CD4-positive, alpha-beta T cell (primary cell): Measurements from ENCODE around the gene GABPB1. TPM values are rescaled to one million over a fixed set of nuclear protein-coding genes. Genes with fewer than 3 reads are reported as not detected.

Experiments
- ATAC-seq: fragments of 200-7000 bp; cut with Tn5 transposase; one replicate; pipeline ENCODE4 v1.10.0; 2022; ENCODE audit warnings: mild to moderate bottlenecking; ENCODE audit not compliant: poor library complexity
- CTCF ChIA-PET: fragments of 350-600 bp; sonication (Branson Sonifier 250); formaldehyde crosslinking; loops from one replicate; lab custom pipeline; 2021; ENCODE audit warnings: antibody characterized with exemption, inconsistent platforms; lab: Charles Lee
- POLR2A ChIA-PET: fragments of 350-600 bp; sonication (Branson Sonifier 250); formaldehyde crosslinking; loops from one replicate; lab custom pipeline; 2021; ENCODE audit warnings: antibody characterized with exemption, inconsistent platforms; lab: Charles Lee
- DNase-seq, 14 experiments: peaks; one replicate each; pipeline ENCODE4 v3.0.0-alpha.2; 2013 to 2020; ENCODE audit warnings: mixed read lengths in 2 of 14
- H3K27ac ChIP-seq, 2 donors: one replicate each; pipeline versions ENCODE4 v1.5.1 to v1.7.0; 2013; ENCODE audit warnings: low read length in 2 of 2, low read depth in 1 of 2, mild to moderate bottlenecking in 1 of 2
- H3K27me3 ChIP-seq, 2 experiments: 1 replicate in 1 of 2; 2 replicates in 1 of 2; pipeline versions ENCODE4 v1.6.1 to v1.7.0; 2013; ENCODE audit warnings: low read length in 2 of 2, control low read depth in 1 of 2, mild to moderate bottlenecking in 1 of 2, moderate library complexity in 1 of 2; ENCODE audit not compliant: insufficient read depth in 2 of 2, control insufficient read depth in 1 of 2
- H3K36me3 ChIP-seq: one replicate; pipeline ENCODE4 v1.6.1; 2013; ENCODE audit warnings: low read length, control low read depth; ENCODE audit not compliant: insufficient read depth
- H3K4me1 ChIP-seq: one replicate; pipeline ENCODE4 v1.6.1; 2013; ENCODE audit warnings: low read length, control low read depth; ENCODE audit not compliant: insufficient read depth
- H3K4me3 ChIP-seq: one replicate; pipeline ENCODE4 v1.5.1; 2013; ENCODE audit warnings: mild to moderate bottlenecking, low read length, moderate library complexity
- H3K9me3 ChIP-seq, 2 experiments: 1 replicate in 1 of 2; 2 replicates in 1 of 2; pipeline versions ENCODE4 v1.6.1 to v1.7.0; 2013; ENCODE audit warnings: low read length in 2 of 2, mild to moderate bottlenecking in 2 of 2, control low read depth in 1 of 2, moderate library complexity in 1 of 2; ENCODE audit not compliant: control insufficient read depth in 1 of 2, insufficient read depth in 1 of 2
- H3K27ac Mint-ChIP-seq: one replicate; pipeline ENCODE4 v1.8.0; 2020; ENCODE audit warnings: mixed read lengths
- H3K27me3 Mint-ChIP-seq: one replicate; pipeline ENCODE4 v1.8.0; 2021; ENCODE audit warnings: mixed read lengths
- H3K36me3 Mint-ChIP-seq: one replicate; pipeline ENCODE4 v1.8.0; 2021; ENCODE audit warnings: low read depth, mixed read lengths
- H3K4me1 Mint-ChIP-seq: one replicate; pipeline ENCODE4 v1.8.0; 2021; ENCODE audit warnings: low read depth, mixed read lengths
- H3K4me3 Mint-ChIP-seq: one replicate; pipeline ENCODE4 v1.8.0; 2020; ENCODE audit warnings: mild to moderate bottlenecking, mixed read lengths
- H3K9me3 Mint-ChIP-seq: one replicate; pipeline ENCODE4 v1.8.0; 2020; ENCODE audit warnings: mixed read lengths
- CTCF ChIP-seq: fragments of 200-600 bp; IDR thresholded peaks from one replicate; pipeline ENCODE4 v1.8.0; 2022; ENCODE audit warnings: antibody characterized with exemption, mild to moderate bottlenecking
- intact Hi-C, 2 experiments: fragments of 100-400 bp; cut with DNase I in 1 of 2; cut with micrococcal nuclease in 1 of 2; formaldehyde crosslinking; loops; one replicate each; pipeline versions ENCODE4 v1.15.1 to v1.9.0; 2023 to 2025; cut with DNase I, micrococcal nuclease
- total RNA-seq, 174 experiments: library from RNA in 2 of 174; stranded (reverse) in 2 of 174; gene quantifications; one replicate each; pipeline ENCODE4 v1.2.3 and lab custom pipeline; 2021 to 2026

Gene GABPB1
- total RNA-seq, 2 experiments from 2014 or later, result 25.7 to 27.1 TPM

DNA sequence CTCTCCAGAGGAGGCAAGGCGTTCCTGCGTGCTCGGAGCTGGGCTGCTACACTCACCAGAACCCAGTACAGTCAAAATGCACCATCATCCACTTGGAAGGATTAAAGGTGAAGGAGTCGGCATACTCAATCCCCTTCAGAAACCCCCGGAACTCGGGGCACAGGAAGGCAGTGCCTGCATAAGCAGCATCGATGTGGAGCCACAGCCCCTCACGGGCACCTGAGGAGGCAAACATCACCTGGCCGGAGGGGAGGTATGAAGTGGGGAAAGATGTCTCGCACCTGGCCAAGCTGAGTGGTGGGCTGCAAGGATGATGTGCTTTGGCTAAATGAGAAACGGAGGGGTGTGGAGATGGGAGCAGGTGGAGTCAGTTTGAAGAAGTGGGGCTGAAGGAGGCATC lies 102.4 kb downstream of the GABPB1 start:
- Mint-ChIP-seq H3K4me1 (peaks cover 20% of the 10 kb centered on the region), H3K27ac (no peak overlapping the region), H3K36me3 (no peaks in the 10 kb centered on the region), H3K27me3 (no peaks in the 10 kb centered on the region), H3K4me3 (no peak overlapping the region), H3K9me3 (no peaks in the 10 kb centered on the region)
- Histone ChIP-seq H3K27me3 (no peaks in the 10 kb centered on the region), H3K27ac (no peak overlapping the region), H3K36me3 (no peaks in the 10 kb centered on the region), H3K9me3 (no peaks in the 10 kb centered on the region), H3K4me1 (peaks cover 13% of the 10 kb centered on the region), H3K4me3 (no peak overlapping the region)
- intact Hi-C loops, result loop anchor here in 1 of 2 experiments (10.0 kb wide), 1 partner anchor 58 kb away; no protein-coding TSS in a partner anchor
- ATAC-seq (no peak), DNase-seq (no peak)
- no peak for TF ChIP-seq CTCF
- POLR2A ChIA-PET, result no interaction called here
- CTCF ChIA-PET, result no interaction called here

DNA sequence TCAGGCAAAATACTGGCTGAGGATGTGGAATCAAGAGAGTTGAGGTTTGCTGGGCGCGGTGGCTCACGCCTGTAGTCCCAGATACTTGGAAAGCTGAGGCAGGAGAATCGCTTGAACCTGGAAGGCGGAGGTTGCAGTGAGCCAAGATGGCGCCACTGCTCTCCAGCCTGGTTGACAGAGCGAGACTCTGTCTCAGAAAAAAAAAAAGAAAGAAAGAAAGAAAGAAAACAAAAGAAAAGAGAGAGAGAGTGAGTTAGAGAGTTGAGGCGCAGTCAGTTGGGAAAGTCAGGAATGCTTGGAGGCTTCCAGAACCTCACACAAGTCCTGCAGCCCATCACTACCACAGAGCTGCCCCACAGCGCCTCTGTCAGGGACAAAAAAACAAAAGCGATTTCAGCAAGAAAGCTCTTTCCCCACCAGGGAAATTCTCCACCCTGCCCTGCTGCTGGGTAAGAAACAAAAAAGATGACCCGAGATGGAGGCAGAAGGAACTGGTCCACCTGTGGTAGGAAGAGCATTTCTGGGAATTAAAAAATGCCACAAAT lies 103.3 kb downstream of the GABPB1 start:
- ChIA-PET POLR2A (no interaction called here), CTCF (no interaction called here)
- Histone ChIP-seq H3K4me3 (no peak overlapping the region), H3K27me3 (no peaks in the 10 kb centered on the region), H3K36me3 (no peaks in the 10 kb centered on the region), H3K27ac (no peak overlapping the region), H3K4me1 (peaks cover 16% of the 10 kb centered on the region), H3K9me3 (no peaks in the 10 kb centered on the region)
- H3K36me3 Mint-ChIP-seq, result no peaks in the 10 kb centered on the region
- H3K4me1 Mint-ChIP-seq, result peaks cover 23% of the 10 kb centered on the region
- H3K9me3 Mint-ChIP-seq, result no peaks in the 10 kb centered on the region
- TF ChIP-seq CTCF, result no peak
- no peaks in the 10 kb centered on the region for H3K27me3 Mint-ChIP-seq
- no peak overlapping the region for H3K4me3 Mint-ChIP-seq
- intact Hi-C loops, result loop anchor here in 1 of 2 experiments (10.0 kb wide), 1 partner anchor 57 kb away; no protein-coding TSS in a partner anchor
- DNase-seq, result no peak
- H3K27ac Mint-ChIP-seq, result no peak overlapping the region
- ATAC-seq, result no peak

DNA sequence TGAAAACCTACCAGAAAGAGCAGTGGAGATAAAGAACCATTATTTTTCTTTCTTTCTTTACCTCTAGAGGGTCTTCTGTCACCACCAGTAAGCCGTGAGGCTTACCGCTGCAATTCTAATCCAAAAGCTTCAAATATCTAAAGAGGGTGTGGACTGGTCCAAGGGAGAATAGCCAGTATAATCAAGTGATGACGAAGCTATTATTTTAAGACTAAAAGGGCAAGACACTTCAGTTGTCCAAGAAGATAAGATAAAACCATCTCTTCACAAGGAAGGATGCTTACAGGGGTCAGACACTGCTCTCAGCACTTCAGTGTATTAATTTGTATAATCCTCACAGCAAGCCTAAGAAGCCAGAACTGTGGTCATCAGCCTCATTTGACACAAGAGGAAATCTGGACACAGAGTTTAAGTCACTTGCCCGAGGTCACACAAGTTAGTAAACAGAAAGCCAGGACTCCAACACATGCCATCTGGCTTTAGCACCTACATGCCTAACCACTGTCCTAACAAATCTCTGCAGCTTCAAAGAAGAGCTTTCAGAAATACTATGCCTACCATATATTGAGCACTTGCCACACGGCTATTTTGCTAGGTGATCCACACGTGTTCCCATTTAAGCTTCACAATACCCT lies 104.1 kb downstream of the GABPB1 start:
- H3K36me3 Mint-ChIP-seq, result no peaks in the 10 kb centered on the region
- DNase-seq (no peak), ATAC-seq (no peak)
- peaks cover 16% of the 10 kb centered on the region for H3K4me1 ChIP-seq
- intact Hi-C loops, result loop anchor here in 1 of 2 experiments (10.0 kb wide), 1 partner anchor 56 kb away; no protein-coding TSS in a partner anchor
- CTCF ChIA-PET, result no interaction called here
- no peaks in the 10 kb centered on the region for H3K9me3 ChIP-seq
- no peaks in the 10 kb centered on the region for H3K27me3 Mint-ChIP-seq
- no peaks in the 10 kb centered on the region for H3K27me3 ChIP-seq
- POLR2A ChIA-PET, result no interaction called here
- H3K4me1 Mint-ChIP-seq, result peaks cover 23% of the 10 kb centered on the region
- TF ChIP-seq CTCF, result no peak
- H3K27ac ChIP-seq, result no peak overlapping the region
- H3K27ac Mint-ChIP-seq, result no peak overlapping the region
- no peaks in the 10 kb centered on the region for H3K9me3 Mint-ChIP-seq
- H3K4me3 ChIP-seq, result no peak overlapping the region
- no peak overlapping the region for H3K4me3 Mint-ChIP-seq
- no peaks in the 10 kb centered on the region for H3K36me3 ChIP-seq
